ENCODE data around the gene TRPV6.

DNA sequence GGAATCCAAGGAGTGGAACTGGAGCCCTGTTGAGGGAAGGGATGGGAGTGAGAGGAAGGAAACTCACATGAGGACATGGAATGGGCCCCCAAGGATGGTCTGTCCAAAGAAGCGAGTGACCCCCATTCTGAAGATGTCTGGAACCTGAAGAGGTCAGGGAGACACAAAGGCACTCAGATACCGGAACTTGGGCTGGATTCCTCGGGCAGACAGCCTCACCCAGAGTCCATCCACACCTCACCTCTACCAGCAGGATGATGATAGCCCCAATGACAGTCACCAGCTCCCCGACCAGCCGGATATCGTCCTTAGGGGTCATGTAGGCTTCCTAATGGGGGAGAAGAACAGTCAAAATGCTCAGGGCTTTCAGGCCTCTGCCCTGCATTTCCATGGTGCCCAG is 10.7 kb downstream of the TRPV6 start:
- TF ChIP-seq, protein P1, sequence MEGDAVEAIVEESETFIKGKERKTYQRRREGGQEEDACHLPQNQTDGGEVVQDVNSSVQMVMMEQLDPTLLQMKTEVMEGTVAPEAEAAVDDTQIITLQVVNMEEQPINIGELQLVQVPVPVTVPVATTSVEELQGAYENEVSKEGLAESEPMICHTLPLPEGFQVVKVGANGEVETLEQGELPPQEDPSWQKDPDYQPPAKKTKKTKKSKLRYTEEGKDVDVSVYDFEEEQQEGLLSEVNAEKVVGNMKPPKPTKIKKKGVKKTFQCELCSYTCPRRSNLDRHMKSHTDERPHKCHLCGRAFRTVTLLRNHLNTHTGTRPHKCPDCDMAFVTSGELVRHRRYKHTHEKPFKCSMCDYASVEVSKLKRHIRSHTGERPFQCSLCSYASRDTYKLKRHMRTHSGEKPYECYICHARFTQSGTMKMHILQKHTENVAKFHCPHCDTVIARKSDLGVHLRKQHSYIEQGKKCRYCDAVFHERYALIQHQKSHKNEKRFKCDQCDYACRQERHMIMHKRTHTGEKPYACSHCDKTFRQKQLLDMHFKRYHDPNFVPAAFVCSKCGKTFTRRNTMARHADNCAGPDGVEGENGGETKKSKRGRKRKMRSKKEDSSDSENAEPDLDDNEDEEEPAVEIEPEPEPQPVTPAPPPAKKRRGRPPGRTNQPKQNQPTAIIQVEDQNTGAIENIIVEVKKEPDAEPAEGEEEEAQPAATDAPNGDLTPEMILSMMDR (IDR thresholded peaks at IDR 0.05; ENCODE audit: insufficient read depth, low read length, poor library complexity, severe bottlenecking): no peak
- TF ChIP-seq EZH2phosphoT487 (conservative IDR thresholded peaks at IDR 0.05; ENCODE audit: low read length): no peak
